PFSK-1 (cell line): ENCODE results near the gene NFIA.

Experiments
- SIN3A ChIP-seq: IDR thresholded peaks from 2 replicates; pipeline ENCODE4 v1.6.1; 2012; ENCODE audit warnings: mild to moderate bottlenecking, low read length, moderate library complexity, borderline replicate concordance; ENCODE audit not compliant: insufficient read depth
- TF ChIP-seq, protein P1 (sequence below), 2 experiments: IDR thresholded peaks; 2 replicates each; pipeline versions ENCODE4 v1.6.1 to v1.8.0; 2011 to 2012; ENCODE audit warnings: low read depth in 2 of 2, low read length in 2 of 2, control low read depth in 1 of 2, inconsistent platforms in 1 of 2, mild to moderate bottlenecking in 1 of 2, moderate library complexity in 1 of 2; ENCODE audit not compliant: insufficient read depth in 1 of 2

DNA sequence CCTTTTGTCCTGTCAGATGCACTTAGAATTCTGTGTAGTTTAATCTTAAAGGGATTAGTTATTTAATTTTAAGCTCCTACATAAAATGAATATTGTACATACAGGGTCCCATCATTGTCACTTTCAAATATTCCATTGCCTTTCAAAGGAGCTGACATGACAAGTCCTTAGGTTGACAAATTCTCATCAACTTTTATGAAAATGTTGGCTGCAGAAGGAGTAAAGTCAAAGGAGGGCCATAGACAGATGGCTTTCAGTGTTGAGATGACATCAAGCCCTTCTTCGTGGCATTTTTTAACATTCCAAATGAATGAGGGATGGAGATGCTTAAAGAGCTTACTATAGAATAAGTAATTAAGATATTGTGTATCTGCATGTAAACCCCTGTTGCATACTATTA, 15.4 kb downstream of the NFIA start:
- TF ChIP-seq, protein P1, sequence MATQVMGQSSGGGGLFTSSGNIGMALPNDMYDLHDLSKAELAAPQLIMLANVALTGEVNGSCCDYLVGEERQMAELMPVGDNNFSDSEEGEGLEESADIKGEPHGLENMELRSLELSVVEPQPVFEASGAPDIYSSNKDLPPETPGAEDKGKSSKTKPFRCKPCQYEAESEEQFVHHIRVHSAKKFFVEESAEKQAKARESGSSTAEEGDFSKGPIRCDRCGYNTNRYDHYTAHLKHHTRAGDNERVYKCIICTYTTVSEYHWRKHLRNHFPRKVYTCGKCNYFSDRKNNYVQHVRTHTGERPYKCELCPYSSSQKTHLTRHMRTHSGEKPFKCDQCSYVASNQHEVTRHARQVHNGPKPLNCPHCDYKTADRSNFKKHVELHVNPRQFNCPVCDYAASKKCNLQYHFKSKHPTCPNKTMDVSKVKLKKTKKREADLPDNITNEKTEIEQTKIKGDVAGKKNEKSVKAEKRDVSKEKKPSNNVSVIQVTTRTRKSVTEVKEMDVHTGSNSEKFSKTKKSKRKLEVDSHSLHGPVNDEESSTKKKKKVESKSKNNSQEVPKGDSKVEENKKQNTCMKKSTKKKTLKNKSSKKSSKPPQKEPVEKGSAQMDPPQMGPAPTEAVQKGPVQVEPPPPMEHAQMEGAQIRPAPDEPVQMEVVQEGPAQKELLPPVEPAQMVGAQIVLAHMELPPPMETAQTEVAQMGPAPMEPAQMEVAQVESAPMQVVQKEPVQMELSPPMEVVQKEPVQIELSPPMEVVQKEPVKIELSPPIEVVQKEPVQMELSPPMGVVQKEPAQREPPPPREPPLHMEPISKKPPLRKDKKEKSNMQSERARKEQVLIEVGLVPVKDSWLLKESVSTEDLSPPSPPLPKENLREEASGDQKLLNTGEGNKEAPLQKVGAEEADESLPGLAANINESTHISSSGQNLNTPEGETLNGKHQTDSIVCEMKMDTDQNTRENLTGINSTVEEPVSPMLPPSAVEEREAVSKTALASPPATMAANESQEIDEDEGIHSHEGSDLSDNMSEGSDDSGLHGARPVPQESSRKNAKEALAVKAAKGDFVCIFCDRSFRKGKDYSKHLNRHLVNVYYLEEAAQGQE (IDR thresholded peaks at IDR 0.05; ENCODE audit: insufficient read depth in 1 of 2, low read depth in 2 of 2, low read length in 2 of 2), result no peak
- TF ChIP-seq SIN3A, result no peak
